NCI-H146 (cell line): Measurements from ENCODE around the gene FREM3.
"Not testable (repeated sequence)": the region's sequence is repeated elsewhere in the genome, so short reads cannot be mapped to it uniquely, and the experiment has no call there.

Source experiments
- DNase-seq: peaks from one replicate; lab custom pipeline; 2025; lab: John Stamatoyannopoulos, UW

The FREM3 gene

DNA sequence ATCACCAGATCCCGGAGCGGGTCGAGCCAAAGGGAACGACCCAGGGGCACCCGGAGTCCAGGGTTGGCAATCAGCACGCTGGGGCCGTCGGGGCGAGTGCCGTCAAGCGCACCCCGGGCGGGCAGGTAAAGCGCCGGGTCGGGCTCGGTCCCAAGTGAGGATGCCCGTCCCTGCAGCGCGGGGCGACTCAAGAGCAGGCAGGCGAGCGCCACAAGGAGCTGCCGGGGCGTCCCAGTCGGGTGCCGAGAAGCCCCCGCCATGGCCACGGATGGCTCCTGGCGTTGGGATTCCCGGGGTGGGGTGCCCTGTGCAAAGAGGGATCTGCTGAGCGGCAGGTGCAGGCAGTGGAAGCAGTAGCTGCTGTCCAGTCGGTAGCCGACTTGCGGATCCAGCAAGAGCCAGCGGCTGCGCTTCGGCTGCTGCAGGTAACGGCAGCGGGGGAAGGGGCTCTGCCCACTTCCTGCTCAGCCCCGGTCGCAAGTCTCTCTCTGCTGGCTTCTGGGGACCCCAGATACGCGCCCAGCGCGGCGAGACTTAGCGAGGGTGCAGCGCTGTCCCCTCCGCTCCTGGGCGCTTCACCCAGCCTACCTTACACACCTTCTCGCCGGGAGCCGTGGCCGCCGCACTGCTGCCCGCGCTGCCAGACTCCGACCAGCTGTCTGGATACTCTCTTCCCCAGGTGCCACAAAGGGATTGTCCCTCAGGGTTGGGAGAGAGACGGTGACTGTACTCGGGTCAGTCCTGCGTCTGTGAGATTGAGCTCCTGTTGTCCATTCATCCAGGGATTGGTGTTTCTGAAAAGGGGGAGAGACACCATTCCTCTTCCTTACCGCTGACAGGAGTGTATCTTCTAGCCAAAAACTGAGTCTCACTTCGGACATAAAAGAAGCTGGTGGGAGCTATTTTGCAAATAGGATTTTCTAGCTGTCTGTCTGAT lies at the start of gene FREM3:
TSS of gene FREM3 (minus strand) at position 260 of the 937 bp plus-strand sequence. CDS start at position 260, 0 bp downstream.
- peak; percentile 13 for DNase-seq

DNA sequence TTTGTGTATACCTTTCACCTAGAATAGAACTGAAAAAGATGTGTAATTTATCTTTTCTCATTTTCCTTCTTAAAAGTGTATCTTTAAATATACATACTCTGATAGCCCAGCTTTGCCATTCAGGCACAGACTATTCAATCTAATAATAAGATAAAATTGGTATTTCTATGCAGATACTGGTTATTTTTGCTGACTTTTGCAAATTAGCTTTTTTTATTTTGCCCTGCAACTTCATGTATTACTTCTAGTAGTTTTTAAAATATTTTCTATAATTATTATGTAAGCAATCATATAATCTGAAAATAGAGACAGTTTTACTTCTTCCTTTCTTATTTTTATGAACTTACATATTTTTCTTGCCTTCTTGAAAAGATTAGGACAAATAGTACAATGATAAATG lies 45.4 kb upstream of the FREM3 start:
- no peak for DNase-seq

DNA sequence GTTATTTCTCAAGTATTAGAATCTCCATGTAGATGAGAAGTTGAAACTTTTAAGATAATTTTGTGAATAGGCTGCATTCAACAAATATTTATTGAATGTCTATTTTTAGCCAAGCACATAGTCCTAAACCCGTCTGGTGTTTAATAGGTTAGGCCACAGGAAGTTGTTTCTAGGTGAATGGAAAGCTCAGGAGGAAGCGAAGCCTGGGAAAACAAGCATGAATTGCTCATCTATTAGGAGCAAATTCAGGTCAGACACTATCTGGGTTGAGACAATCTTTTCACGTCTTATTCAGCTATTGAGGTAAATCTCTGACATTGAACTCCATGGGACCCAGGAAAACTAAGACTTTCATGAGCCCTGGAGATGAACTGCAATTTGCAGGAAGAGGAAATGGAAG lies 43.1 kb upstream of the FREM3 start:
- no peak for DNase-seq

DNA sequence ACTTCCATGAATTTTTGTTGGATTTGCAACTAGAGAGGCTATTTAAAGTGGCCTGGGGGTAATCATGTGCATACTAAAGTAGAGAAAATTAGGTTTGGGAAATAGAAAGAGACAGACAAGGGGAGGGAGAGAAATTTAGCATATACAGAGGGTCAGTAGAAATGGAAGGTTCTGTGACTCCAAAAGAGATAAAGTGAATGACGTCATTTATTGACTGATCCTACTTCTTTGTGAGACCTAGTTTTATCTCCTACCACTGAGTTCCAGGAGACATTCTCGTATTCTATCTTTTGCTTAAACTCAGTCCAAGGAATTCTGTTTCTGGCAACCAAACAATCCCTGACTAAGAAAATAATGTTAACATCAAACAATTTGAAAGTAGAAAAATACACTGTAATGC lies 42.4 kb upstream of the FREM3 start:
- no peak for DNase-seq

DNA sequence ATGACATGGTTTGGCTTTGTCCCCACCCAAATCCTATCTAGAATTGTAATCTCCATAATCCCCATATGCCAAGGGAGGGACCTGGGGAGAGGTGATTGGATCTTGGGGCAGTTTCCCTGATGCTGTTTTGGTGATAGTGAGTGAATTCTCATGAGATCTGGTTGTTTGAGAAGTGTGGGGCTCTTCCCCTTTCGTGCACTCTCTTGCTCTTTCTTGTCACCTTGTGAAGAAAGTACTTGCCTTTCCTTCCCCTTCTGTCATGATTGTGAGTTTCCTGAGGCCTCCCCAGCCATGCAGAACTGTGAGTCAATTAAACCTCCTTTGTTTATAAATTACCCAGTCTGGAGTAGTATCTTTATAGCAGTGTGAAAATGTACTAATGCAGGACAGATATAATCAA lies 36.4 kb upstream of the FREM3 start:
- DNase-seq = no peak

DNA sequence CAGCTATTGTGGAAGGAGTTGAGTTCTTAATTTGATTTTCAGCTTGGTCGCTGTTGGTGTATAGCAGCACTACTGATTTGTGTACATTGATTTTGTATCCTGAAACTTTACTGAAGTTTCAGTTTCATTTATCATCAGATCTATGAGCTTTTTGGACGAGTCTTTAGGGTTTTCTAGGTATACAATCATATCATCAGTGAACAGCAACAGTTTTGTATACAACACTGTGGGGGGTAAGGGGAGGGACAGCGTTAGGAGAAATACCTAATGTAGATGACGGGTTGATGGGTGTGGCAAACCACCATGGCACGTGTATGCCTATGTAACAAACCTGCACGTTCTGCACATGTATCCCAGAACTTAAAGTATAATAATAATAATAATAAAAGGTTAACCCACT lies 35.6 kb upstream of the FREM3 start:
- not testable (repeated sequence) for DNase-seq

DNA sequence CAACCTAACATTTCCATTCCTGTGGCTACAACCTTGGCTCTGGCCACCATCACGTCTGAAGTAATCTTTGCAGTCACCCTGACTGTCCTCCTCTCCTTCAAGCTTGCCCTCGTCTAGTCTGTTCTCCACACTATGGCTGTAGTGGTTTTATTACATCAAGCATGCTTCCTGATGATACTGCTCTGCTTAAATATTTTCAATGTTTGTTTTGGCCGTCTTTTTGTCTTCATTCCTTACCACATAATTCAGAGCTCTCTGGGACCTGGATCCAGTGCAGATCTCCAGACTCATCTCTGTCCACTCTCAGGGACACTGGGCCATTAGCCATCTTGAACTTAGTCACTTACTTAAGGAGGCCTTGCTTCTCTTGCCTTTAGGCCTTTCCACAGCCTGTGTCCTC lies 27.7 kb upstream of the FREM3 start:
- no peak for DNase-seq

DNA sequence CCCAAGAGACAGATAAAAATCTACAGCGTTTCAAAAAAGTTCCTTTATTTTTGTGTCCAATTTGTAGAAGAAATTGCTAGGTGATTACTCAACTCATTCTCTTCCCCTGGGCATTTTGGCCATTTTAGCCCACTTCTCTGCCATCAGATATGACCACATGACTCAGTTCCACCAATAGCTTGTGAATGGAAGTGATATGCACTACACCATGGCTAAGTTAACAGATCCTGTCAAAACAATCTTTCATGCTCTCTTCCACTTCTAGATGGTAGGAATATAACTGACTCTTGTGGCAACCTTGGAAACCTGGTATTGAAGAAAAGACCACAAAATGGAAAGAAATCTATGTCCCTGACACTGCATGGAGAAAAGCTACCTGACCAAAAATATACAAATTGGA lies 26.2 kb upstream of the FREM3 start:
- no peak for DNase-seq

DNA sequence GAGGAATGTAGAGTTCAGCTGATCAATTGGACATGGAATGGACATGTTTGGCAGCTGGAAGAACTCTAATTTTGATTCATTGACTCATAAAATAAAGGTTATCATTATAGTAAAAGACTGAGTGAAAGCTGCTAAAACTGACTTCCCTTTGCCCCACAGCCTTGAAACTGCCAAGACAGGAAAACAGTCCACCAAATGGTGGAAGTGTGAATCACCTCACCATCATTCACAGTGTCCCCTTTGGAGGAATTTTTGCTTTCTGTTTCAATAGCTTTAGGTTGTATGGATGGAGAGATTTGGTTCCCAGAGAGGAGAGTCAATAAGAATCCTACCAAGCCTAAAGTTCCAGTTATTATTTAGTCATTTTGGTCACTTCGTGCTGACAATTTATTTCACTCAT lies 20.8 kb upstream of the FREM3 start:
- DNase-seq = no peak

DNA sequence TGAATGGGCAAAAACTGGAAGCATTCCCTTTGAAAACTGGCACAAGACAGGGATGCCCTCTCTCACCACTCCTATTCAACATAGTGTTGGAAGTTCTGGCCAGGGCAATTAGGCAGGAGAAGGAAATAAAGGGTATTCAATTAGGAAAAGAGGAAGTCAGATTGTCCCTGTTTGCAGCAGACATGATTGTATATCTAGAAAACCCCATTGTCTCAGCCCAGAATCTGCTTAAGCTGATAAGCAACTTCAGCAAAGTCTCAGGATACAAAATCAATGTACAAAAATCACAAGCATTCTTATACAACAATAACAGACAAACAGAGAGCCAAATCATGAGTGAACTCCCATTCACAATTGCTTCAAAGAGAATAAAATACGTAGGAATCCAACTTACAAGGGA lies 18.3 kb upstream of the FREM3 start:
- not testable (repeated sequence) for DNase-seq

DNA sequence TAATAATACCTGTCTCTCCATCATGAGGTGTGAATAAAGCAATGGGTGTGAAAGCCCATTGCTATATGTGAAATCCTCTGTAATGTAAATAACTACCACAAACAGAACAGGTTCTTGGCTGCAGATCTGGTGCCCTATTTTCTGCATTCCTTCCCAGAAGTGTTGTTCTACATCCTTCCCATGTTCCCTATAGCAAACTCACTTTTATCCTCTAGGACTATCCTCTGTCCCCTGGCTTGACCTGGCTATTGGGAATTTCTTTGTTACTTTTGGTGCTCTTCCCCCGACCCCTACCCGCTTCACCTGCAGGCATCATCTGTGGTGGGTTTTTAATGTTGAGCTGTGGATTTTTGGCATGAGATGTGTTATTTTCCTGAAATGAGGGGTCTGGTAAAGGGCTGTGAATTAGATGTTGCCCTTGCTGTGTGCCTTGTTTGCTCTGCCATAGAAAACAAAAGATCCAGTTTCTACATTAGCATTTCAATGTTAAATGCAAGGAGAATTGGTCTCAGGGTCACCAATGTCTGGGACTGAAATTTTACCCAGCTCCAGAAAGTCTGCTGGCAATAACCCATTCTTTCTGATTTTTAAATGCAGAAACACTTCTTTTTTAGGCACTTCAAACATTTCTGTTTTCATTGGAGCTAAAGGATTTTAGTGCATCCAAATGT lies 13.6 kb upstream of the FREM3 start:
- DNase-seq = no peak

DNA sequence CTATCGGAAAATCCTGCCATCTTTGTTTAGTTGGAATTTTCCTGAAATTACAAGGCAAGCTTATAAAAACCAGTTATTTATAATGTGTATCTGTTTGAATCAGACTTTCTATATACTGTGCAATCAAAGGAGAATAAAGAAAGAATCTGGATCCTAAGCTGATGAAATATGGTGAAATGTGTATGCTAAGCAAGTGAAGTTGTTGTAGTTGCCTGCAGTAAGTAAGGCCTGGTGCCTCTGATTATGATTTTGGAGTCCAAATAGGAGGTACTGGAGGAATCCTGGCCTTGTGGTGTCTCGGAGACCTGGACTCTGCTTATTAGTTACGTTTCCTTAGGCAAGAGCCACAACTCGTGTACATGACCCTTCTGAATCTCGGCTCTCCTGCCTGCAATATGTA lies 13.1 kb upstream of the FREM3 start:
- DNase-seq = no peak

DNA sequence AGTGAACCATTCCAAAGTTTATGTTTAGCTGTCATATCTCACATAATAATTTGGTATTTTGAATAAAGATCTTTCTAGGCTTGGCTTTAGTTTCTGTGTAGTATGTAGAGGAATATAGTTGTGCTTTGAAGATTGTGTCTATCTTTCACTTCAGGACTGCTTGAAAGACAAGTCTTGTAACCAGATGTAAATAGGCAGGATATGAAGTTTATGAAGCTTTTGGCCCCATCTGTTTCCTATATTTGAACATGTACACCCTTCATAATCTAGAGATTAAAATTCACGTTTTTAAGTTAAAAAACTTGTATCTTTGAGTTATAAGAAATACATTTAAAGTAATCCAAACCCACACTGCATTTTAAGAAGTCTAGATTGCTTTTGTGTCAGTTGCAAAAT lies 11.7 kb upstream of the FREM3 start:
- DNase-seq = no peak

DNA sequence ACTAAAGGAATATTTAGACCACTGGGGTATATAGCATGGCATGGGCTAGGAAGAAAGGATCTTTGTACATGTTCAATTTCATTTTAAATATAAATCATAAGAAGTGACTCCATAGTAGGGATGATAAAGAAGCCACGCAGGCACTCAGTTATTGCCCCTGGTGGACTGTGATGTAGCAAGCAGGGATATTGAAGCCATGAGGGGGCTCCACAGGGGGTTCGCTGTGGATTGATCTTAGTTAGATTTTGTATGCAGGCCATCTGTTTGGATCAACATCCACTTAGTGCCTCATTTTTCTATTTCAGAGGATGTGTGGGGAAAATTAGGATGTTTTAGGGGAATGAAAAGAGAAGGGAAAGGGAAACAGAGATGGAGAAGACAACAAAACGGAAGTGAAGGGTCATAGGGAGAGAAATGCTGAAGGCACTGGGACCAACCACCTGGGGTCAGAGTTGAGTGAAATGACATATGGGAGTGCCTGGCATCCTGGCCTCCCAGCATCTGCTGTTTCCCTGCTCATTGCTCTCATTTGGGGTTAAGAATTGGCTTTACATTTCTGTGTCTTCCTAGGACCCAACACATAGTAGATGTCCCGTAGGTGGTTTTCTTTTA lies 11.2 kb upstream of the FREM3 start:
- no peak for DNase-seq

DNA sequence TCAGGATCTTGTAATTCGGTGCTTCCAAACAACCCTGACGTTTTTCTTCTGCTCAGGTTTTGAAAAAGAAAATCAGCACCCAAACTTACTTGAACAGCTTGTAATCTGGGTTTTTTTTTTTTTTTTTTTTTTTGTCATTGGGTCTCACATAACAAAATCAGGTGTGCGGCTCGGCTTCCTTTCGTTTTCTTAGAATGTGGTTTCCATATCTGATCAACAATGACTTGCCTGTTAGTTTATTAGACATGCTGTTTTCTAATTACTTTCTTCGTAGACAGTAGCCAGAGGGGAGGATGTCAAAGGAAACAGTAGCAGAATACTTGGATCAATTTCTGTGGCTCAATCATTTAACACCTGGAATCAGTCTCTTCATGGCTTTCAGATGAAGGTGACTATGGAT lies 890 bp upstream of the FREM3 start:
- DNase-seq = no peak

DNA sequence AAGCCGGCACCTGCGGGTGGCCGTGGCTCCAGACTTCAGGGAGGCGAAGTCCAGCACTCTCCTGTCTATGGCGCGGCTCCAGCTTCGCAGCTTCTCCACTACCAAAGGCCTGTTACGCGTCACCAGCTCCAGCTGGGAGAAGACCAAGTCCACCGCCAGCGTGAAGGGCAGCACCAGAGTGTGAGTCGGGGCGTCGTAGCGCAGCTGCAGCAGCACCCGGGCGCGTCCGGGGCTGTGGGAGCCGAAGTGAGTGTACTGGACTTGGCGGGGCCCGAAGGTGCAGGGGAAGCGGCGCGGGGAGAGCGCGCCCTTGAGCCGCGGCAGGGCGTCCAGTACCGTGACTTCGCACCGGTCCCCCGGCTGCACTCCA lies 444 bp downstream of the FREM3 start:
- DNase-seq = no peak

DNA sequence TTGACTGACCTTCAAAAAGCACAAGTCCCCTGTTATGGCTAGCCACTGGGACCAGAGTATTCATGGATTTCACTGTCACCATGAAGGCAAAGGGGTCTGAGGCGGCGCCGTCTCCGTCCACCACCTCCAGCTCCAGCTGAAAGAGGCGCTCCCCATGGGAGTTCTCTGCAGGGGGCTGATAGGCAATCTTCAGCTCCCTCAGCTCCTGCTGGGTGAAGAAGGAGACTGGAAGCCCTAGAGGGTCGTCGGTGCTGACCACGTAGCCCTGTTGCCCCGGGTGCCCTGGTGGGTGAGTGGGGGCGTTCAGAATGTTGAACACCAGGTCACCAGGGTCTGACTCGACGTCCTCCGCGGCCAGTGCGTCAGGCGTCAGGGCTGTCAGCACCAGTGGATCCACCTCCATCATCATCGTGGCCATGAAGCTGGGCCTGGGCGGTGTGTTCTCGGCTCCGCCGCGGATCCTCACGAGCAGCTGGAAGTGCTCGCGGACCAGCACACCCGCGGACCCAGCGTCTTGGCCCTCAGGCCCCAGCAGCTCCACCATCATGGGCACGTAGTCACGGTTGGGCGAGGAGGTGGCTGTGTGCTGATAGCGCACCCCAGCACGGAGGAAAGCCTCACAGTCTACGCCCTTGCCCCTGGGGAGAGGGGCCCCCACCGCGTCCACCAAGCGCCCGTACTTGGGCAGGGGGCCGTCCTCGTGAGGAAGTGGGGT lies 987 bp downstream of the FREM3 start:
- DNase-seq = no peak

DNA sequence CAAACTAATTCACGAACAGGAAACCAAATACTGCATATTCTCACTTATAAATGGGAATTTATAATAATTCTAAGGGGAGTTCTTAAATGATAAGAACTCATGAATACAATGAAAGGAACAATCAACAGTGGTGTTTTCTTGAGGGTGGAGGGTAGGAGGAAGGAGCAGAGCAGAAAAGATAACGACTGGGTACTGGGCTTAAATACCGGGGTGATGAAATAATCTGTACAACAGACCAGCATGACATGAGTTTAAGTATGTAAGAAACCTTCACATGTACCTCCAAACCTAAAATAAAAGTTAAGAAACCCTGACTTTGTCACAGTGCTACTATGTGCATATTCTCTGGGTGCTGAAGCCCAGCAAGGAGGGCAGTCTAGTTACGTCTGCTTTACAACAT lies 6.6 kb downstream of the FREM3 start:
- DNase-seq = no peak

DNA sequence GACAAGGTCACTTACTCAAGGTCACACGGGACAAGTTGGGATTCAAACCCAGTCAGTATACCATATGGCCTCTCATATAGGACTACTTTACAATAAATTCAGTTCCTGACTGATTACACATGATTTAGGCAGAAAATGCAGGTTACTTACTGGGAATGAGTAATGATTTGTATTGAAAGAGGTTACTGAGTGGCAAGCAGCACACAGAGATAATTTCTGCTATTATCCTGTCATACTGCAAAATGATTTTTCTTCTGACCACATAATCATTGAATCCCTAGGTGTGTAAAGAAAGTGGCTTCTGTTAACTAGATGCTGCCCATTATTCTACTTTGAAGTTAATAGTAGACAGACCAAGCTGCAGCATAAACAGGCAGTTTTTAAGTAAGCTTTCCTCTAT lies 8.2 kb downstream of the FREM3 start:
- no peak for DNase-seq

DNA sequence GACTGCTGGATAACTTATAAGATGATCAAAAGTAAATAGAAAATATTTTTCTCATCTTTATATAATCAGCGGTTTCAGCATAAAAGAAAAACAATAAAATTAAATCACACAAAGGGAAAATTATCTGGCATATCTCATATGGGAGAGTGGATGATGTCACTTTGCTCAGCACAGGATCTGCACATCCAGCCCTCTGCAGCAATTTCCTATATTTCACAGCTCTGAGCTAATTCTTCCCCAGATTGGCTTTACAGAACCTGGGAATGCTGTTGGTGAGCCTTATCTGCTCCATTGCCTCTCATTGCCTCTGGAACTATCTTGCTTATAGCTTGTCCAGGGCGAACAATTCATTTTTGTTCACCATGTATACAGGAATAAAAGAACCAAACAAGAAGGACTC lies 21.0 kb downstream of the FREM3 start:
- no peak for DNase-seq

DNA sequence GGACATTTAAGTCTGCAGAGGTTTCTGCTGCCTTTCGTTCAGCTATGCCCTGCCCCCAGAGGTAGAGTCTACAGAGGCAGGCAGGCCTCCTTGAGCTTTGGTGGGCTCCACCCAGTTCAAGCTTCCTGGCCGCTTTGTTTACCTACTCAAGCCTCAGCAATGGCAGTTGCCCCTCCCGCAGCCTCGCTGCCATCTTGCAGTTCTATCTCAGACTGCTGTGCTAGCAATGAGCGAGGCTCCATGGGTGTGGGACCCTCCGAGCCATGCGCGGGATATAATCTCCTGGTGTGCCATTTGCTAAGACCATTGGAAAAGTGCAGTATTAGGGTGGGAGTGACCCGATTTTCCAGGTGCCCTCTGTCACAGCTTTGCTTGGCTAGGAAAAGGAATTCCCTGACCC lies 26.8 kb downstream of the FREM3 start:
- DNase-seq = not testable (repeated sequence)

DNA sequence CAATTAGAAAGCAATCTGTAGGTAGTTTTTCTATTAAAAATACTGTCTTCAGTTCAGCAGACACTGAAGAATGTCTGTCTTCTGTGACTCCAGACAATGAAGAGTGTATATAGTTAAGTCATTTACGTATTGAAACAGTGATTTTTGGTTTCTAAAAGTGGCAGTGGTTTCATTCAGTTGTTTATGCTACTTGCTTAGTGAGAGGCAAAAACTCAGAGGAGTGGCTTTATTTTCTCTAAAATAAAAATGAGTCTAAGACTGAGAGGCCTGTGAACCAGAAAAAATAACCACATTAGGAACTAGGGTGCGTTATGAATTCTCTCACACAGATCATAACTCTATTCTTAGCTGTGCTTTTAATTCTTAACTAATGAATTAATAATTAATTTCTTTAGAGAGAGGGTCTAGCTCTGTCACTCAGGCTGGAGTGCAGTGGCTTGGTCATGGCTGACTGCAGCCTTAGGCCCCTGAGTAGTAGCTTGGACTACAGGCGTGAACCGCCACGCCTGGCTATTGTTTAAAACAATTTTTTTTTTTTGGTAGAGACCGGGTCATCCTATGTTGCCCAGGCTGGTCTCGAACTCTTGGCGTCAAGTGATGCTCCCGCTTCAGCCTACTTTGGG lies 31.4 kb downstream of the FREM3 start:
- DNase-seq = no peak
